Loucy (cell line): ENCODE data around the gene DMWD.

Experiments used
- CTCF ChIP-seq: fragments of 200-600 bp; sonication (generic); conservative IDR thresholded peaks from 2 replicates; pipeline ENCODE4 v1.5.1; 2014; ENCODE audit warnings: mild to moderate bottlenecking, antibody characterized with exemption, low read length
- EZH2phosphoT487 ChIP-seq: fragments of 200-600 bp; IDR thresholded peaks from 2 replicates; pipeline ENCODE4 v1.6.1; 2018; ENCODE audit warnings: antibody characterized with exemption, mild to moderate bottlenecking, moderate library complexity, borderline replicate concordance

DNA sequence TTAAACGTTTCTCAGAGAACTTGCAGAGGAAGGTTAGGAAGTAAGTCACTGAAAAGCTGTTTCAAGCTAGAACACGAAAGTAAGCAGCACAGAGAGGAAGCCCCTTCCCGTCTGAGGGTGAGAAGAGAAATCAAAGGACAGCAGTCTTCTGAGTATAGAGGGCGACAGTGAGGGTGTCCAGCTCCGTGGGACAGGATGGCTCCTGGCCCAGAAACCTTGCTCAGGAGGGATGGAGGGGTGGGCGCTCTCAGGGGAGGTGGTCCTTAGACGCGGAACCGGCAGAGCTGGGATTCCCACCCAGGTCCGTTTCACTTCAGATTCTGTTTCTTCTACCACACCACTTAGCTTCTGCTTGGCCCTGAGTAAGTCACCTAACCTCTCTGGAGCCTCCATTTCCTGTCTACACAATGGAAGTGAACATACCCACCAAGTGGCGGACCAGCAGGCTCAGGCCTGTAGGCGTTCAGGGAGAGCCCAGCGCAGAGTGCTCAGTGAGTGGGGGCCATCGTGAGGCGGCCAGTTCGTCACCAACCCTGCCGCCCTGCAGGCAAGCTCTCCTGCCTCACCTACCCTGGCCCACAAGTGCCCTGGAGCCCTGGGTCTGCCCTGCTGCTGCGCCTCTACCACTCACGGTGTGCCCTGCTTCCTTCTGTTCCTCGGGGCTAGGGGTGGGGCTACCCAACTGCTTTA, 27.9 kb upstream of the DMWD start:
- TF ChIP-seq CTCF (no peak), EZH2phosphoT487 (no peak)
